Measurements from ENCODE around the gene KCTD12.
"Not testable (repeated sequence)": the region's sequence is repeated elsewhere in the genome, so short reads cannot be mapped to it uniquely, and the experiment has no call there.

The KCTD12 gene

GRCh38 chr13:76886292-76887075 lies at the start of gene KCTD12:
KCTD12 (minus strand) TSS chr13:76886405; CDS start chr13:76886148, 257 bp downstream.
- DNase-seq: peak; percentile 82

- no peak for DNase-seq
Measured at GRCh38 chr13:76934671-76935070, 48.5 kb upstream of the KCTD12 start.

- DNase-seq: no peak
Measured at GRCh38 chr13:76932076-76932475, 45.9 kb upstream of the KCTD12 start.

- DNase-seq: no peak
Measured at GRCh38 chr13:76929851-76930374, 43.7 kb upstream of the KCTD12 start.

- DNase-seq: no peak
Measured at GRCh38 chr13:76929320-76929719, 43.1 kb upstream of the KCTD12 start.

- DNase-seq: no peak
Measured at GRCh38 chr13:76928456-76928855, 42.3 kb upstream of the KCTD12 start.

GRCh38 chr13:76927955-76928354 lies 41.8 kb upstream of the KCTD12 start:
- no peak for DNase-seq

GRCh38 chr13:76925115-76925514 lies 38.9 kb upstream of the KCTD12 start:
- no peak for DNase-seq

GRCh38 chr13:76921516-76921915 lies 35.3 kb upstream of the KCTD12 start:
- no peak for DNase-seq

- DNase-seq: not testable (repeated sequence)
Measured at GRCh38 chr13:76917755-76918481, 31.7 kb upstream of the KCTD12 start.

GRCh38 chr13:76917095-76917494 lies 30.9 kb upstream of the KCTD12 start:
- DNase-seq: no peak

GRCh38 chr13:76913898-76914297 lies 27.7 kb upstream of the KCTD12 start:
- no peak for DNase-seq

GRCh38 chr13:76912476-76912875 lies 26.3 kb upstream of the KCTD12 start:
- DNase-seq: no peak

- DNase-seq: no peak
Measured at GRCh38 chr13:76904507-76904906, 18.3 kb upstream of the KCTD12 start.

- peak; percentile 77 for DNase-seq
Measured at GRCh38 chr13:76903544-76904162, 17.4 kb upstream of the KCTD12 start.

GRCh38 chr13:76899066-76899465 lies 12.9 kb upstream of the KCTD12 start:
- DNase-seq: not testable (repeated sequence)

GRCh38 chr13:76897171-76897570 lies 11.0 kb upstream of the KCTD12 start:
- DNase-seq: not testable (repeated sequence)

- DNase-seq: no peak
Measured at GRCh38 chr13:76894401-76895110, 8.4 kb upstream of the KCTD12 start.

- DNase-seq: no peak
Measured at GRCh38 chr13:76892488-76892887, 6.3 kb upstream of the KCTD12 start.

- no peak for DNase-seq
Measured at GRCh38 chr13:76890021-76890420, 3.8 kb upstream of the KCTD12 start.

GRCh38 chr13:76889254-76889653 lies 3.0 kb upstream of the KCTD12 start:
- DNase-seq: no peak

GRCh38 chr13:76888421-76888820 lies 2.2 kb upstream of the KCTD12 start:
- no peak for DNase-seq

- no peak for DNase-seq
Measured at GRCh38 chr13:76887076-76887563, 915 bp upstream of the KCTD12 start.
